Muscle of back (tissue), 11 donors: ENCODE measurements around the gene CEMIP2. TPM values are rescaled to one million over a fixed set of nuclear protein-coding genes. Genes with fewer than 3 reads are reported as not detected.
A peak's percentile ranks its signal among the peaks of the same experiment; 100 is the strongest.
"Not testable (repeated sequence)": the region's sequence is repeated elsewhere in the genome, so short reads cannot be mapped to it uniquely, and the experiment has no call there.

ENCODE experiments used
- DNase-seq, 3 donors: peaks; one replicate each; pipeline versions ENCODE4 v3.0.0 to v3.0.0-alpha.2; 2013
- polyA plus RNA-seq, 10 donors: library from polyadenylated mRNA; unstranded; fragments of 120-200 nt; gene quantifications; one replicate each; pipeline ENCODE4 v1.2.1, GENCODE V29; 2013; ENCODE audit not compliant: insufficient read length in 10 of 10

The CEMIP2 gene
- polyA plus RNA-seq, 10 donors = 23.2 to 41.3 (median 28.5) TPM

DNA sequence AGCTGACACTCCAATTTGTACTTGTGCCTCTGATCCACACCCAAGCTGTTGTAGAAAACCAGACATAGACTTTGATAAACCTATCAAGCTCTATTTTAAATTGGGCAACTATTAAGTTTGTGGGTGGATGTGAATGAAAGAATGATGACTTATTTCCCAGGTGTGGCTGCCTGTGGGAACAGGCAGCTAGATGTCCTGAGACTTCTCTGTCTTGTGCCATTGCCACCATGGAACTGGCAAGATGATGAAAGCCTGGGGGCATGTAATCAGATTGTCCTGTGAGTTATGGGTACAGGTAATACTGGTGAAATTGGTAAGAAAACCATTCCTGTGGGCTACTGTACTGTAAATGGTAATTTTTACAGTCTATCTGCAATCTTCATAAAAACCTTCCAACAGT is 57.5 kb downstream of the CEMIP2 start:
- DNase-seq = no peak

DNA sequence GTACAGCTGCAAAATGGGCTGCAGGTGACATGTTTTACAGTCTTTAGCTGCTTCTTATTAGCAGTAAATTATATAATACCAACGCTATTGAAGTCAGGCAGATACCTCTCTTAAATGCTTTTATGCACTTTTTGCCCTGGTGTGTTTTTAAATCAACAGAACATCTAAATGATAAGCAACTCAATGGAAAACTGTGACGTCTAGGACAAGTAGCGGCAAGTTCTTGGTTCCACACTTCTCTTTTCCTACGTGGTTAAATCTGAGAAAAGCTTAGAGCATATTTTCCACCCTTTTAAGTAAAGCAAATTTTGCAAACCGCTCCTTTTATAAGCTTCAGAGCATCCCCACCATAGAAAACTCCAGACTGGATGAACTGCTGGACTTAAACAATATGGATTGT is 58.1 kb downstream of the CEMIP2 start:
- DNase-seq = no peak

DNA sequence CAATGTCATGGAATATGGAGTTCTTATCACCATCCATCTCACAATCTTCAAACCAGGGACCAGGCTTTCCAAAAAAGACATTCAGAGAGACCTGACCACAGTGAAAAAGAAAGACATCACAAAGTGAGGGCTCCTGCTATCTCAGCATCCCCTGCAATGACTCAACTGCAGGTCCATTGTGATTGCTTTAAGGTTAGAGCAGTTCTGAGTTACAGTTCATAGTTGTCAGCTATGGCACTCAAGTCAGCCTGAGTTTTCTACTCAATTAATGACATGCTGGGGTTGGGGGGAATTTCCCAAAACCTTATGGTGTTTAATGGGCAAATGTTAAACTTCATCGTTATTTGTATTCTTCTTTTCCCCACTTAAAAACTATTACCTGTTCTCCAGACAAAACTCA is 58.9 kb downstream of the CEMIP2 start:
- no peak for DNase-seq

DNA sequence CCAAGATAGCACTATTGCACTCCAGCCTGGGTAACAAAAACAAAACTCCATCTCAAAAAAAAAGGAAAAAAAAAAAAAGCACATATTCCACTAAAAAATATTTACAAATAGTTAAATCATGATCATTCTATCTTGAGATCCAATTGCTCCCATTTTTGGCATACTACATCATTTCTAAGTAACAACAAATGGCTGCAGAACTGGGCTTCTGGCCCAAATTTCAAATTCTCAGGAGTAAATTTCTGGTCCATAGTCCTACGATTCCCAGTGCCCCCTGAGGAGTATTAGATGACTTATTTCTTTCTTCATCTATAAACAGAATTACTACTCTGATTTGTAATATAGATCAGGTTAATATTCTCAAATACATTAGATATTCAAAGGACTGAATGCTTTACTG is 62.1 kb downstream of the CEMIP2 start:
- peak in 2 of 3 donors; percentile 46 to 80 for DNase-seq

DNA sequence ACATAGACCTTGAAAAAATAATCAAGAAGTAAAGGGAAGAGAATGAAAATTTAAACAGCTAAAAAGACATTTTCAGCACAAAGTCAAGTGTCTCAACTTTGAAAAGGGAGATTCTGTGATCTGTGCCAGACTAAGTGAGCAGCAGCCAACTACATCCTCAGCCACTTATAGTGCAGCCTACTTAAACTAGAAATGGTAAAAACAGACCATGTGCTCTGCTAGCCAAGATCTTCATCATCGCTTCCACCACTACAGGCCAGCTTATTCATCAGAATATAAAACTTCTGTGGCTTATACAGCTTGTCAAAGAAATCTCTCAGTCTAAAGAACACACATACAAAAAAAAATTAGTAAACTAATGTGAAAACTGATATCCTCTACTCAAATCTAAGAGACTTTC is 63.5 kb downstream of the CEMIP2 start:
- peak; percentile 61 to 91 (median 87) for DNase-seq

DNA sequence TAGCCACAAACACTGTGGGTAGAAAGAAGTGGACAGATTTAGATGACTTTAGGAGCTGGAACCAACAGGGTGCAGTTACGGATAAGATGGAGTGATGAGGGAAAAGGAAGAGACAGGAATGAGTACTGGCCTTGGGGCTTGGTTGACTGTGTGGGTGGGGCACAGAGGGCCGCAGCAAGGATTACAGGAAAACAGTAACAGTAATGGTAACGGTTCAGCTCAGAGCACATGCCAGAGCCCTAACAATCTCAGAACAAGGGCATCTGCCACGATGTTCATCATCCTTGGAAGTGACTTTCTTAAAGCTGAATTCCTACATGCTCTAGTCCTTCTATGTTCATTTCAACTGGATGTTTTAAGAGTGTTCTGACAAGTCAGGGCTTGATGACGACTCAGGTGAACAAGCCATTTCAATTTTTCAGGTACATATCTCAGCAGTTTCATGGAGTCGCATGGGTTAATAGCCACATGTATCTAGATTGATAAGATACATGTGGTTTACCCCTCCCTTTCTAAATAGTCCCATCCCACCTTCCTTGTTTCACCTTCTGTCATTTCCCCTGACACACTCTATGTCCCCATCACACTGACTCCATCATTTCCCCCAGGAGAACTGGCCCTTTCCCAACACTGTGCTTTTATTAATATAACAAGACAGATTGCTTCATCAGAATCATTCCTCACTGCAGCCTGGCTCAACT is 65.0 kb downstream of the CEMIP2 start:
- DNase-seq = no peak

DNA sequence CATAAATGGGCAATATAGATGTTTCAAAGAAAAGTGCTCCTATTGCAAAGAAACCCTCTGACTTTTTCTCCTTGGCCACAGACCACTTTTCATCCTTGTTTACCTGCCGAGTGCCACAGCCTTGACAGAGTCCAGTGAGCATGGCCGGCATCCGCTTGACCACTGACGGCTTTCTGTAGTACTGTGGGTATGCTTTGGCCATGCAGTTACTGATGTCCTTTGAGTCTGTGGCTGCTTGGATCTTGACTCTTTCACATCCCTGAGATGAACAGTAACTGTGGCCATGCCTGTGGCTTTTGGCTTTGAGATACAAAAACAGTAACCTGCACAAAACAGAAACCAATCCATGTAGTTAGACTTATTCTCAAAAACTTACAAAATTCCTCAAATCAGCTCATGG is 70.4 kb downstream of the CEMIP2 start:
- no peak for DNase-seq

DNA sequence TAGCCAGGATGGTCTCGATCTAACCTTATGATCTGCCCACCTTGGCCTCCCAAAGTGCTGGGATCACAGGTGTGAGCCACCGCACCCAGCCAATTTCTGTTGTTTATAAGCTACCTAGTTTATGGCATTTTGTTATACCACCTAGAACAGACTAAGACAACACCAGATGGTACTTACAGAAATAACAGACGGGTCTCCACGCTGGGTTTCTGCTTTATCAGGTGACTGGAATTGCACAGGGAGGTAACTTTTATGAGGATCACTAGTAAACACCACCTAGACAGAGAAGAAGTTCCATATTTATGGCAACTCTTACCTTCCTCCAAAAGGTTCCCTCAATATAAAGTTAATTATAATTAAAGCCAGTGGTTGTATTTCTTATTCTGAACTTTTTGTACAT is 74.0 kb downstream of the CEMIP2 start:
- DNase-seq = no peak

DNA sequence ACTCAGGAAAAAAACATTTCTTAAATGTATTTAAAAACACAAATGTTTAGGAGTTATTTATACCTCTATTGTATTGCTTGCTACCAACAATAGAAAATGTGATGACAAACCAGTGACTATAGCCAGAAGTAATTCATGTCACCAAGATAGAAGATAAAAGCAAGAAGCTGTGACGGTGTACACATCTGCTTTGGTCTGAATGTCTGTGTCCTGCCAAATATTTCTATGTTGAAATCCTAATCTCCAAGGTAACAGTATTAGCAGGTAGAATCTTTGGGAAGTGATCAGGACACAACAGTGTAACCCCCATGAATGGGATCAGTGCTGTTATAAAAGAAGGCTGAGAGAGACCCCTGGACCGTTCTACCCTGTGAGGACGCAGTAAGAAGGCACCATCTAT is 74.7 kb downstream of the CEMIP2 start:
- no peak for DNase-seq

DNA sequence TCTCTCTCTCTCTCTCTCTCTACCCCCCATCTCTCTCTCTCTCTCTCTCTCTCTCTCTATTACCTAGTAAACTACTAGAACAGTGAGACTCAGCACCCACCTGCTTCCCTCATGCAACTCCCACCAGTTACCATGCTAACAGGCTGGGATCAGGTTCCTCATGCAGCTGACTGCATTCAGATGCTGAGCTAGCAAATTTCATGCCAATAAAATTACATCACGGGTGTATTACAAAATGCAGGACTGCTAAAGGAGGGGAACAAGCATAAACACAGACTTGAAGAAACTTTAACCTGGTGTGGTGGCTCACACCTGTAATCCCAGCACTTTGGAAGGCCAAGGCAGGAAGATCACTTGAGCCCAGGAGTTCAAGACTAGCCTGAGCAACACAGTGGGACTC is 76.0 kb downstream of the CEMIP2 start:
- DNase-seq = peak in 2 of 3 donors; percentile 66 to 87

DNA sequence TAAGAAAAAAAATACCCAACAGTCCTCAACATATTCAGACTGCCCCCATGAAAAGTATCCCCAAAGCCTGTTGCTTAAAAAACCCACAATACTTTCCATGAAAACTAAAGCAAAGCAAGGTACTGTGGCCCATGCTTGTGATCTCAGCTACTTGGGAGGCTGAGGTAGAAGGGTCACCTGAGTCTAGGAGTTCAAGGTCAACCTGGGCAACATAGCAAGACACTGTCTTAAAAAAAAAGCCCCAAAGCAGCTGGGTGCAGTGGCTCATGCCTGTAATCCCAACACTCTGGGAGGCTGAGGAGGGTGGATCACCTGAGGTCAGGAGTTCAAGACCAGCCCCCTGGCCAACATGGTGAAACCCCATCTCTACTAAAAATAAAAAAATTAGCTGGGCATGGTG is 76.7 kb downstream of the CEMIP2 start:
- DNase-seq = not testable (repeated sequence)

DNA sequence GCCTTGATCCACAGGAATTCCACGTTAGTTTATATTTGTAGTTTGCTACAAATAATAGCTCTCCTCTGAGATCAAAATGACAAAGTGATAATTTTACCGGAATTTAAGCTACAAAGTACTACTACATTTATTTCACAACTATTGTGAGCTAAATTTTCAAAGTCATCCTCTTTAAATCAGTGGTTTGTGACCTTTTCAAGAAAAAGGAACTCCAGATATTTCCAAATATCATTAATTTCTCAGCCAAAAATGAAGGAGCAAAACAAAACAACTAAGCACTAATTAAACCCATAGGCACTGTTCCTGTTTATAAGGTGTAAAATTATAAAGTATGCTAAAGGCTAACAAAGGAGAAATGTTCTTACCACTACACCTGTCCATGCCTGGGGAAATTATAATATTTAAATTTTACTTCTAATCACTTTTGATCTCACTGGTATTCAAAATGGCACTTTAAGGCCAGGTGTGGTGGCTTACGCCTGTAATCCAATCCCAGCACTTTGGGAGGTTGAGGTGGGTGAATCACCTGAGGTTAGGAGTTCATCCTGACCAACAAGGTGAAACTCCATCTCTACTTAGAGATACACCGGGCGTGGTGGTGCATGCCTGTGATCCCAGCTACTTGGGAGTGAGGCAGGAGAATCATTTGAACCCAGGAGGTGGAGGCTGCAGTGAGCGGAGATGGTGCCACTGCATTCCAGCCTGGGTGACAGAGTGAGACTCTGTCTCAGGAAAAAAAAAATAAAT is 77.5 kb downstream of the CEMIP2 start:
- DNase-seq = no peak

DNA sequence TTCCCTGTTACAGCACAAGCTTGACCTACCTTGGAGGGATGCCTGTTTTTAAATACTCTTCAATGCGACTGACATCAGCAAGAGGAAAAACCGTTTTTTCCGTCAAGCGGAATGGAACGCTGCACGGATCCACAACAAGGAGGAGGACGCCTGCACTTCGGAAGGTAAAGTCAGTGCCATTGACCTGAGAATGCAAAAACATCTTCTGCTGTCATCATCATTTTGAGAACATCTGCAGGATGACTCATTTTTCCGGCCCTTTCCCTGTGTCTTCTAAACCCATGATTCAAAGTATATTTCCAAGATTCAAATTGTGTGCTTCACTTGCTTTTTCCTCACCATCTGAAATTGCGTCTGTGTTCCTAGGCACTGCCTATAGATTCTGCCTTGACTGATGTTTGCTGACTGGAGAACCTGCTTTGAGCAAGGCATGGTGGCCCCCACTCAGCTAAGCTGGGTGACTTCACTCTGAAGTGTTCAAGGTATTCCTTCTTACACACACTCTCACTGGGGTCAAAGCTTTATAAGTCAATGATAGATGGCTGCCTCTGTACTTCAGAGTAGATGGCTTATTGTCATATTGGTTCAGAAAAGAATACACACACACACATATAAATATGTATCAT is 78.1 kb downstream of the CEMIP2 start:
- peak in 1 of 3 donors; percentile 39 for DNase-seq

DNA sequence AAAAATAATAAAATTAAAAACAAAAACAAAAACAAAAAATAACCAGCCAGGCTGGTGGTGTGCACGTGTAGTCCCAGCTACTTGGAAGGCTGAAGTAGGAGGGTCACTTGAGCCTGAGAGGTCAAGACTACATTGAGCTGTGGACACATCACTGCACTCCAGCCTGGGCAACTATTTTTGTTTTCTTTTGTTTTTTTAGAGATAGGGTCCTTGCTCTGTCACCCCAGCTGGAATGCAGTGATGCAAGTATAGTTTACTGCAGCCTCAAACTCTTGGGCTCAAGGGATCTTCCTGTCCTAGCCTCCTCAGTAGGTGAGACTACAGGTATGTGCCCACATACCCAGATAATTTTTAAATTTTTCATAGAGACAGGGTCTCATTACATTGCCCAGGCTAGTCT is 80.6 kb downstream of the CEMIP2 start:
- DNase-seq = no peak

DNA sequence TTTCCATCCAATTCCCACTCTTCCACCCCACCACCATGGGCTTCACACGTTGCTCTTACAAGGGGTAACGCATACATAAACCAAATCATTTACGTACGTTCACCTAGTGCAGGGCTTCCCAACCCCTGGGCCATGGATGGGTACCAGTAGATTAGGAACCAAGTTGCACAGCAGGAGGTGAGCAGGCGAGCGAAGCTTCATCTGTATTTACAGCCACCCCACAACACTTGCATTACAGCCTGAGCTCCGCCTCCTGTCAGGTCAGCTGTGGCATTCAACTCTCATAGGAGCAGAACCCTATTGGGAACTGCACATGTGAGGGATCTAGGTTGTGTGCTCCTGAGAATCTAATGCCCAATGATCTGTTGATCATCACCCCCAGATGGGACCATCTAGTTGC is 82.3 kb downstream of the CEMIP2 start:
- DNase-seq = no peak

DNA sequence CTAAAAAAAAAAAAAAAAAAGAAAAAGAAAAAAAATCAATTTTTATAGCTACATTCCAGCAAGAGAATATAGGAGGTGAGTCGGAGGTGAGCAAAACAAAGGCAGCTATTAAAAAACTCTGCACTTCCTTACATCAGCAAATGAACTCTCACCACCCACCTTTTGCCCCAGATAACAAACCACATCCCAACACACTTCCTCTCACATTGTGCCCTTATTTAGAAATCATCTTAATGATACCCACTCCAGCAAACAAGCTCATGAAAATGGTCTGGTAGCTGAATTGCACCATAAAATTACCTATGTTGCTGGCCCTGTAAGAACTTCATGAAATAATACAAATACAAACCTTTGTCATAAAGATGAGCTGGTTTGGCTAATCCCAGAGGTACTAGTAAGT is 82.9 kb downstream of the CEMIP2 start:
- DNase-seq = no peak

DNA sequence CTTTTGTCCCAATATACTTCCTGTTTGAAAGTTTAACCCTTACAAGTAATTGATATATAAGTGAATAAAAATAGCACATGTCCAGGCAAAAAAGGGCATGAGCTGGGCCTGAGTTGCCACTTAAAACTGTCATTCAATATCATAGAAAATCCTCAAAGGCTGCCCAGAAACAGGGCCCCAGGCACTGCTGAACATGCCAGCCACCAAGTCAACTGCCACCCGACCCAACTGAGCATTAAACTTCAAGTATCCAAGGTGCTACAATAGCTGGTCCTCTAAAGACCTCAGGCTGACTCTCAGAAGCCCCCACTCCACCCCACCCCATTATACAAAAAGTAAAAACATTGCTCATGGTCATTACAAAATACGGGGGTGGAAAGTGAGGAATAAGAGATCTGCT is 83.7 kb downstream of the CEMIP2 start:
- DNase-seq = no peak

DNA sequence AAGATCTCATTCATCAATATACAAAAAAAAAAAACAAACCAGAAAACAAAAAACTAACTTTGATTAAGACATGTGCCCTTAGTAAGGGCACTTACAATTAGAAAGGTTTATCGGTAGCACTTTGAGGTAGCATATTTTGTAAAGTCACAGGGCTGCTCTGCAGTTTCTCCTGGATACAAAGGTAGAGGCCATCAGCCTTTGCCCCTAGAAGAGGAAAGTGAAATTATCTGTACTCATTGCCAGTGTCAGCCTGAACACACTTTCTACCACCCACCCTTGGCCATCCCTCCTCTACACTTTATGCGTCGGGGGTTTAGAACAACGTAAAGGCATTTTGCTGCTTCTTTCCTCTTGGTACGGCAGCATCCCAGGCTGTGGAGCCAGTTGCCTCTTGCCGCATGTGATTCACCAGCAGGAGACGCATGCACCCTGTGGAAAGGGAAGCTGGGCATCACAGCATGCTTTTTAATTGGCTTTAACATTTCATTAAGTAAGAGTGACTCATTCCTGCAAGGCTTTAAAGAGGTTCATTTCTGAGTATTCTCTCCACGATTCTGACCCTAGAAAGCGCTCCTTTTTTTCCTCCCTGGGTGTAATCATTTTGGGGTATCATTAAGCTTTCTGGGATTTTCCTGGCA is 84.6 kb downstream of the CEMIP2 start:
- no peak for DNase-seq

DNA sequence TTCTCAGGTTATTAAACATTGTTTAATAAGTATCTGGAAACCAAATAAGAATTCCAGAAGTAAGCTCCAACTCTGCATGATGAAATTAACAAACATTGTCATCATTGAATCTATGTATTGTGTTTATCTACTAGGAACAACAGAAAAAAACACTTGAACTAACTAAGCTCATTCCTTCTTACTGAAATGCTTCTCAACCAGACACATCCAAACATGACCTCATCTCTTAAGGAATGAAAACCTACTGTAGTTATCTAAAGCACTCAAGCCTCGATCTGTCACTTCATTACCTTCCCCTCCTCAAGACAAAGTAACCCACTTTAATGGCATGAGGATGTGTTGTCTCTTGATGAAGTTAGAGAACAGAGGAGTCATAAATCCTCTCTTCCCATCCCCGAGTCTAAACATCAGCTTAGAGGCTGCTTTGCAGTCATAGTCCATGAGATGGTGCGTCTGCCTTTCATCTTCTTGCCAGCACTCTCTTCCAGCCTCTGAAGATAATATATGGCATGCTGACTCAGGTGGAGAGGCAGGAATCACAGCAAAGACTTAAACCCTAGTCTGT is 86.5 kb downstream of the CEMIP2 start:
- peak; percentile 34 to 68 (median 62) for DNase-seq

DNA sequence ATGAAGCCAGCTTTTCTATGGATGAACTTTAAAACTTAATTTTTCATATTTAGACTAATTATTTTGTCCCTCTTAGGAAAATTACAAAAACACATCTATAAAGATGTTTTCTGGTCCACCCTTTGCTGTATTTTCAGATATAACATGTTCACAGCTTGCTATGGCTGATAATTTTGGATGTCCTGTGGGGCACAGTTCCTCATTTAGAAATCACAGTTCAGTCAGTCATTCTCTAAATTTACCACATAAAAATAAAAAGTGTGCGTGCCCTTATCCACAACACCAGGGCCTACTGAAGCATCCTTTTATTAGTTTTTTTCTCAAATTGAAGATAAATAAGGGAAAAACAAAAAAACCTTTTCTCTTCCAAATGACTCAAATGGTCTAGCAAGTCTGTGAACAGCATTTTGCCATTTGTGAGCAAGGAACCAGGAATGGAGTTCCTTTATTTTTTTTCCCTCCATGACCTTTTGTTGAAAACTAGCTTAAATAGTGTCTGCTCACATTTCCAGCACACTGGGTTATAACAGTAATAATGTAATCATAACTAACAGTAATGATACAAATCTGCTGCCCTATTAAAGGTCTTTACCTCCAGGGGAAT is 87.1 kb downstream of the CEMIP2 start:
- DNase-seq = no peak

DNA sequence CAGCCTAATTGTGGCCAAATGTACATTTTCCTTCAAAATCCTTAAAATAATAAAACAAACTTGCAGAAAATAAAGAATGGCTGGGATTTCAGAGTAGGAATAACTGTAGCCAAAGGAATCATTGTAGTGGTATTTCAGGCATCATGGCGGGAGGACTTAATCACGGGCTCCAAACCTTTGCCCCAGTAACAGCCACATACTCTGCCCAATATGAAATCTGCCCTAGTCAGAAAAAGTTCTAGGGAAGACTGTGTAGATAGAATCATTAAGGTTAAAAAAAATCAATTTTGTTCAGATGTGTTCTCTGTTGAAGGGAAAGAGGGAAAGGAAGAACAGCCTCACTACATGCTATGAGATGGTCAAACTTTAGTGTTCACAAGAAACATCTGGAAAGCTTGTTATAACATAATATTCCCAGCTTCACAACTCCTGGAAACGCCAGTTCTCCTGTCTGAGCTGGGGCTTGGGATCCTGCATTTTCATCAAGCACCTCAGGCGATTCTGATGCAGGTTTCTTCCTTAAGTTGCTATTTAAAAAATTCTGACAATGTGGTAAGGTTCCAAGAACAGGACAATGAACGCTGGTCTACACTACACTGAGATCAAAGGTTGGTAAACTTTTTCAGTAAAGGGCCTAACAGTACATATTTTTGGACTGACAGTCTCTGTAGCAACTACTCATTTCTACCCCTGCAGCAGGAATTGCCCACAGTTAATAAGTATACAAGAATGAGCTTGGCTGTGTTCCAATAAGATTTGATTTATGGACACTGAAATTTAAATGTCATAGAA is 87.9 kb downstream of the CEMIP2 start:
- peak in 1 of 3 donors; percentile 47 for DNase-seq
